ENCODE results near the gene DNAJC18. TPM values are rescaled to one million over a fixed set of nuclear protein-coding genes. Genes with fewer than 3 reads are reported as not detected.

Gene DNAJC18
- total RNA-seq, 2 experiments from 2014 or later: 4.5 to 6.8 TPM

GRCh38 chr5:139394123-139394653, 45.1 kb downstream of the DNAJC18 start:
- DNase-seq: peak; percentile 68
- Mint-ChIP-seq H3K4me3 (peak overlapping the region; percentile 87), H3K9me3 (no peaks in the 10 kb centered on the region), H3K27me3 (no peaks in the 10 kb centered on the region), H3K36me3 (ENCODE audit: low read depth) (peaks cover 13% of the 10 kb centered on the region), H3K4me1 (peaks cover 52% of the 10 kb centered on the region), H3K27ac (no peak overlapping the region)
- CTCF ChIA-PET: interaction anchor here (1.2 to 1.7 kb wide), 2 partner anchors 9 to 15 kb away, joined by 3 to 4 read pairs; partner anchors contain the start of gene SPATA24
- POLR2A ChIA-PET: no interaction called here

DNA sequence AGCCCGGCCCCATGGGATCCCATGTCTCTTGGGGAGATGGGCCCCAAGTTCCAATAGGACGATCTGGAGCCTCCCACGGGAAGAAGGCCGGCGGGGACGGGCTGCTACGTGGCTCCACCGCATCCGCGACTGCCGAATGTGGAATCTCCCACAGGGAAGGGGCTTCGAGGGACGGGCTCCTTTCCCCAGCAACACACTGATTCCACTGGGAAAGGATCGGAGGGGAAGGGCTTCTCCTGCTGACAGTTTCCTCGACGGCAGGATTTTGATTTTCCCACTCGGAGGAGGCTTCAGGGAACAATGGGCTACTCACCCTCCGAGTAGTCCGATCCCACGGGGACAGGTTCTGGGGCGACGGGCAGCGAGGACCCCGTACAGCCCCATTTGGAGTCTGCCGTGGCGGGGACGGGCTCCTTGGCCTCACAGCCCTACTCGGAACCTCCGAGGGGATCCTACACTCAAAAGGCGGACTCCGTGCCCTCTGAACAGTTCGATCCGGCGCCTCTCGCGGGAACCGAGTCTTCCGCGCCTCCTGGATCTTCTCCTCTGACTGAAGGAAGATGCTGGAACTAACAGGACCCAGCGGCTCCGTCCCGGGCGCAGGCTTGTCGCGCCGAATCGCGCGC, 45.7 kb downstream of the DNAJC18 start:
- POLR2A ChIA-PET: no interaction called here
- Mint-ChIP-seq H3K27ac (peak overlapping the region; percentile 93), H3K4me3 (peak overlapping the region; percentile 87), H3K9me3 (no peaks in the 10 kb centered on the region), H3K27me3 (no peaks in the 10 kb centered on the region), H3K4me1 (peaks cover 55% of the 10 kb centered on the region), H3K36me3 (ENCODE audit: low read depth) (peaks cover 13% of the 10 kb centered on the region)
- CTCF ChIA-PET: interaction anchor here (0.6 to 5.2 kb wide), 12 partner anchors 9 to 161 kb away, joined by 3 to 31 read pairs (median 4); partner anchors contain the start of gene SPATA24
- no peak for DNase-seq

GRCh38 chr5:139392678-139393496, 46.4 kb downstream of the DNAJC18 start:
- Mint-ChIP-seq H3K9me3 (no peaks in the 10 kb centered on the region), H3K4me3 (peak overlapping the region; percentile 87), H3K27ac (peak overlapping the region; percentile 93), H3K4me1 (peaks cover 62% of the 10 kb centered on the region), H3K36me3 (ENCODE audit: low read depth) (peaks cover 13% of the 10 kb centered on the region), H3K27me3 (no peaks in the 10 kb centered on the region)
- ChIA-PET CTCF (interaction anchor here (0.6 to 5.2 kb wide), 19 partner anchors 9 to 943 kb away, joined by 3 to 43 read pairs (median 4); partner anchors contain the start of genes PAIP2 and SPATA24), POLR2A (interaction anchor here (0.6 to 1.0 kb wide), 2 partner anchors 51 to 119 kb away, joined by 3 to 5 read pairs; partner anchors contain the start of gene PAIP2)
- DNase-seq: peak; percentile 81

- ChIA-PET CTCF (interaction anchor here (0.7 to 5.2 kb wide), 17 partner anchors 9 to 943 kb away, joined by 3 to 43 read pairs (median 5); partner anchors contain the start of genes PAIP2 and SPATA24), POLR2A (interaction anchor here (0.6 to 1.0 kb wide), 2 partner anchors 50 to 119 kb away, joined by 3 to 5 read pairs; partner anchors contain the start of gene PAIP2)
- Mint-ChIP-seq H3K27me3 (no peaks in the 10 kb centered on the region), H3K9me3 (no peaks in the 10 kb centered on the region), H3K27ac (peak overlapping the region; percentile 93), H3K4me1 (peaks cover 63% of the 10 kb centered on the region), H3K4me3 (peak overlapping the region; percentile 87), H3K36me3 (ENCODE audit: low read depth) (peaks cover 13% of the 10 kb centered on the region)
- no peak for DNase-seq
Measured at GRCh38 chr5:139392324-139392677, 47.0 kb downstream of the DNAJC18 start.

DNA sequence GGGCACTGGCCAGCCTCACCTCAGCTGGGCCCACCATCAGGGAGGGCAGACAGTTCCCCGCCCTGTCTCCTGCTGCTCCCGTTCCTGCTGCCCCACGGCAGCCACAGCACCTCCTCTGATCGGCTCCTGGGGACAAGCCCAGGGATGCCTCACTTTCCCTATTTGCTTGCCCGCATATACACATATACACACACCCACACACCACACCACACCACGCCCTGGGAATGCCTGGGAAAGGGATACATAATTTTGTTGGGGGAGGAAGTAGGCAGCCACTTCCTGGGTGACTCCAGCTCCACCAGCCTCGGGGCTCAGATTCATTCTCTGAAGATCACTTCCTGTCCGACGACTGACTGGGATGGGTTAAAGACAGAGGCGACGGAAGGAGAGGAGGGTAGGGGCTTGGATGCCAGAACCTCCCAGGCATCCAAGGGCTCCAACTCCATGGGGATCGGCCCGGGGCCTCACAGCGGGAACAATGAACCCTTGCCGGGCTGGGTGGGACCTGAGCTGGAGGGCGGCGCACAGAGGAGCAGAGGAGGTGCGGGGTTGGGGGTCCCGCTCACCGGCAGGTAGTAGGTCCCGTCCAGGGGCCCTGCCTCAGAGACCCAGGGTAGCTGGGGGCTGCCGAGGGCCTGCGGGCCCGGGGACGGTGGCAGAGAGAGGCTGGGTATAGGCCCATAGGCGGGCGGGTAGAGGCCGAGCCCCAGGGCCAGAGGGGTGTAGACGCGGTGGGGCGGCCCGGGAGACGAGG, 47.6 kb downstream of the DNAJC18 start:
- POLR2A ChIA-PET: interaction anchor here (0.6 to 1.0 kb wide), 3 partner anchors 28 to 894 kb away, joined by 3 to 6 read pairs (median 5); partner anchors contain the start of gene PAIP2
- peaks cover 60% of the 10 kb centered on the region for H3K4me1 Mint-ChIP-seq
- H3K27ac Mint-ChIP-seq: peak overlapping the region; percentile 97
- CTCF ChIA-PET: interaction anchor here (0.7 to 5.2 kb wide), 21 partner anchors 10 to 942 kb away, joined by 3 to 43 read pairs (median 5); partner anchors contain the start of genes ECSCR, MATR3, PAIP2 and SPATA24
- H3K36me3 Mint-ChIP-seq (ENCODE audit: low read depth): peaks cover 8% of the 10 kb centered on the region
- H3K9me3 Mint-ChIP-seq: no peaks in the 10 kb centered on the region
- no peaks in the 10 kb centered on the region for H3K27me3 Mint-ChIP-seq
- H3K4me3 Mint-ChIP-seq: peak overlapping the region; percentile 87
- DNase-seq: no peak

DNA sequence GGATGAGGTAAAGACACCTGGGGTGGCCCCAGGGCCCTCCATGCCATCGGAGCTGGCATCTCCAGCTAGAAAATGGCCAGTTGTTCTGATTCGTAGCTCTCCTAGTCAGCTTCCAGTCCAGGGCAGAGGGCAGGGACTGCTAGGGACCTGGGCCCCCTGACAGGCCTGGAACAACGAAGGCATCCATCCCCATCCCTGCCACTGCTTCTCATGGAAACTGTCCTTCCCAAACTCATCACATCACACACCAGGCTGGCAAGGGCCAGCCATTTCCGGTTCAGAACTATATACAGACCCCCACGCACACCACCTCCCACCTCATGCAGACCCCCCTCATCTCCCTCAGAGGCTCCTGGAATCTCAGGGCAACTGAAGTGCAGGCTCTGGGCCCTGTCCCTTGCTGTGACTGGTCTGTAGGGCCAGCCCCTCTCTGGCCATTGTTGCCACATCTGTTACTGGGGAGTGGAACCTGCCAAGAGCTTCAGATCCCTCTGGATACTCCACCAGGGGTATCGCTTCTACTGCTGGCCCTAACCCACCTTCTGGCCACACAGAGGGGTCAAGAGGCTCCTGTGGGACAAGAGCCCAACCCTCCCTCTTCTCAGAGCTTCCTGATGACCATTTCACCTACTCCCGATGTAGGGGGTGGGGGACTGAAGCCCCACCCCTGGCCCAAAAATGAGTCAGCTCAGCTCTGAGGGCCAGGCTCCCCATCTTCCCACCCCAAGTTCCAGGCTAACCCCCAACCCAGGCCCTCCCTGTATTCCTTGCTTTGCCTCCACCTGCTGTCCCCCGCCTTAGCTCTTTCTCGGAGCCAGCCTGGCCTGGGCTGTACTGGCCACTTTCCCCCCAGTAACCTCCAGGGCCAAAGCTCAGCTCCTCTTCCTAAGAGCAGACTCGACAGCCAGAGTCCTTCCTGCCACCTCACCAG, 48.4 kb downstream of the DNAJC18 start:
- Mint-ChIP-seq H3K27me3 (no peaks in the 10 kb centered on the region), H3K4me3 (peak overlapping the region; percentile 87), H3K4me1 (peaks cover 61% of the 10 kb centered on the region), H3K27ac (peak overlapping the region; percentile 97), H3K9me3 (no peaks in the 10 kb centered on the region), H3K36me3 (ENCODE audit: low read depth) (peaks cover 5% of the 10 kb centered on the region)
- DNase-seq: no peak
- ChIA-PET POLR2A (interaction anchor here (0.6 to 1.0 kb wide), 3 partner anchors 28 to 895 kb away, joined by 3 to 6 read pairs (median 4); no protein-coding TSS in a partner anchor), CTCF (interaction anchor here (0.6 to 5.2 kb wide), 19 partner anchors 10 to 824 kb away, joined by 3 to 43 read pairs (median 4); partner anchors contain the start of genes ECSCR, MATR3, PAIP2 and SPATA24)

DNA sequence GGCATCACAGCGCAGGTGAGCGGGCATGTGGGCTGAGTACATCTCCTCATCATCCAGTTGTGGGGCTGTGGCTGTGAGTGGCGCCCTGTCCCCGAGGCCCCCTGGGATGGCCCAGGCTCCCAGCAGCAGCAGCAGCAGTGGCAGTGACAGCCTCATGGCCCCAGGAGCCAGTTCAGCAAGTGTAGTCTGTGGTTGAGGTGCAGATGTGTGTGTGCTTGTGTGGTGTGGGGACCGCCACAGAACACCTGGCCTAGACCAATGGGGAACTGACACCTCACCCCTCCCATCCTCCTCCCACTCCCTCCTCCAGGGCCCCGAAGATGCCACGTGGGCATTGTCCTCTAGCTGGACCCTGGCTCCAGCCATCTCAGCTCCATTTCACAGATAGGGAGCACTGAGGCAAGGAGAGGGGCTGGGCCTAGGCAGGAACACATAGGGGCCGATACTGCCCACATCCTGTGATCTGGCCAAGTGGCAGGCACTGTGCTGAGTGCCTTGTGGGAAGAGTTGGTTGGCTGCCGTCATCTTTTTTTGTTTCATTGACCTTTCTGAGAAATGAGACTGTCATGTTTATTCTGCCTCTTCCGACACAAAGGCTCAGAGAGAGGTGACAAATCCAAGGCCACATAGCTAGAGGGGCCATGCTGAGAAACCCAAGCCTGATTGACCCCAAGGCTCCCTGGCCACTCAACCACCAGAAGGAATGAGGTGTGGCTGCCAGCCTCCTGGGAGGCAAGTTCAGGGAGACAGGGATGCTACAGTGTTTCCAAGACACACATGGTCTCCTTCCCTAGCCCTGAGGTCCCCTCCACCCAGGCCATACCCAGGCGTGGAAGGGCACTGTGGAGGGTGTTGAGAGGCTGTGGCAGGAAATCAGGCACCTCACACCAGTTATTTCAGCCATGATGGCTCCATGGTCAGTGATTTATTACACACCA, 49.4 kb downstream of the DNAJC18 start, which contains the start of gene MZB1:
TSS of gene MZB1 (minus strand) at position 213 of the 938 bp plus-strand sequence. CDS start at position 156, 57 bp downstream.
- peak within 1 kb of the TSS; percentile 87 for H3K4me3 Mint-ChIP-seq
- H3K4me1 Mint-ChIP-seq: peaks cover 68% of the 10 kb centered on the region
- no peaks in the 10 kb centered on the region for H3K9me3 Mint-ChIP-seq
- peak within 1 kb of the TSS; percentile 97 for H3K27ac Mint-ChIP-seq
- no peaks in the 10 kb centered on the region for H3K27me3 Mint-ChIP-seq
- peaks cover 5% of the 10 kb centered on the region for H3K36me3 Mint-ChIP-seq (ENCODE audit: low read depth)
- peak; percentile 74 for DNase-seq
- ChIA-PET POLR2A (interaction anchor here (1.0 kb wide), 1 partner anchor 173 kb away, joined by 4 read pairs; no protein-coding TSS in a partner anchor), CTCF (interaction anchor here (0.6 to 5.2 kb wide), 16 partner anchors 9 to 174 kb away, joined by 3 to 43 read pairs (median 4); partner anchors contain the start of genes ECSCR, MATR3, PAIP2 and SPATA24)

DNA sequence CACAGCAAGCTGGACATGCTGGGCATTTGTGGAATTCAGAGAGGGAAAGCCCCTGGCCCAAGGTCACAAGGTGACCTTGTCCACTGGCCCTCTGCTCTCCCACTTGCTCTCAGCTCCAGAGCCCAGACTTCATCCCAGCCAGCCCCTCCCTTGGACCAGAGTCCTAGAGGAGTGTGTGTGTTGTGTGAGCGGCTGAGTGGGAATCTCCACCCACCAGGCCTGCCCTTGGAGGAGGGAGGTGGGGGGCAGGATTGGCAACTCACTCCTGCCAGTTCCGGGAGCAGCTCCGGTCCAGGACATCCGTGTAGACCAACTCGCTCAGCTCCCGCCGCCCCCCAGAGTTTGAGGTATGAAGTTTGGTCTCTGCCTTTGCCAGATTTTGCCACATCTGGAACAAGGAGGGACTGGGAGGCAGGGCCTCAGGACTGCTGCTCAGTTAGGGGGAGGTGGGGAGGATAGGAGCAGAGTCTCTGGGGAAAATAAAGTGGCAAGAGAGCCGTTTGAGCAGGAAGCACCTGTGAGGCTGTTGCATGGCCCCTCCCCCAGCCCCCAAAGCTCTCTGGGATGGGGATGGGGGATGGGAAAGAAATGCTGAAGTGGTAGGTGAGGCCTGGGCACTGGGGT, 51.0 kb downstream of the DNAJC18 start:
- Mint-ChIP-seq H3K36me3 (ENCODE audit: low read depth) (peaks cover 5% of the 10 kb centered on the region), H3K4me1 (peaks cover 83% of the 10 kb centered on the region), H3K4me3 (peak overlapping the region; percentile 51), H3K9me3 (no peaks in the 10 kb centered on the region), H3K27ac (peak overlapping the region; percentile 79), H3K27me3 (no peaks in the 10 kb centered on the region)
- ChIA-PET POLR2A (interaction anchor here (0.8 kb wide), 1 partner anchor 46 kb away, joined by 4 read pairs; the partner anchor contains the start of gene PAIP2), CTCF (interaction anchor here (0.8 to 5.2 kb wide), 6 partner anchors 9 to 190 kb away, joined by 3 to 31 read pairs (median 8); partner anchors contain the start of genes PAIP2, SIL1 and SPATA24)
- DNase-seq: no peak

GRCh38 chr5:139387611-139388197, 51.6 kb downstream of the DNAJC18 start:
- H3K27ac Mint-ChIP-seq: peak overlapping the region; percentile 73
- H3K4me1 Mint-ChIP-seq: peaks cover 79% of the 10 kb centered on the region
- CTCF ChIA-PET: interaction anchor here (0.8 to 2.7 kb wide), 6 partner anchors 8 to 189 kb away, joined by 3 to 13 read pairs (median 5); partner anchors contain the start of genes PAIP2, SIL1 and SPATA24
- POLR2A ChIA-PET: interaction anchor here (0.6 to 0.8 kb wide), 2 partner anchors 46 to 80 kb away, joined by 4 read pairs; partner anchors contain the start of gene PAIP2
- no peaks in the 10 kb centered on the region for H3K27me3 Mint-ChIP-seq
- peaks cover 5% of the 10 kb centered on the region for H3K36me3 Mint-ChIP-seq (ENCODE audit: low read depth)
- H3K9me3 Mint-ChIP-seq: no peaks in the 10 kb centered on the region
- DNase-seq: no peak
- H3K4me3 Mint-ChIP-seq: no peak overlapping the region

All from activated CD4-positive, alpha-beta T cell treated with anti-CD3 and anti-CD28 coated beads, Interleukin-2, amount 10 ng/mL, durations not matched to agents 7 days and 5 days (primary cell).